ENCODE data around the gene OVCA2. TPM values are rescaled to one million over a fixed set of nuclear protein-coding genes. Genes with fewer than 3 reads are reported as not detected.

OVCA2 gene
- total RNA-seq (2021; ENCODE audit: unreplicated experiment) (27.3 TPM), Bru-seq, nascent RNA (percentile 62 among the genes with signal in this experiment), BruChase-seq, experiment 1, labeled RNA remaining after a 6-hour chase (percentile 56 among the genes with signal in this experiment), BruChase-seq, experiment 2, labeled RNA remaining after a 2-hour chase (percentile 84 among the genes with signal in this experiment)
- polyA plus RNA-seq (2012): 20.7 and 32.4 TPM in 2 replicates
- long read RNA-seq, transcript OVCA2-201 (2 exons, 1,122 nt): major isoform, 46 of 51 reads
- long read RNA-seq, partial matches to known transcripts: 0 of 51 reads
- long read RNA-seq, other reads (novel, unspliced or antisense): 5 of 51 reads

DNA sequence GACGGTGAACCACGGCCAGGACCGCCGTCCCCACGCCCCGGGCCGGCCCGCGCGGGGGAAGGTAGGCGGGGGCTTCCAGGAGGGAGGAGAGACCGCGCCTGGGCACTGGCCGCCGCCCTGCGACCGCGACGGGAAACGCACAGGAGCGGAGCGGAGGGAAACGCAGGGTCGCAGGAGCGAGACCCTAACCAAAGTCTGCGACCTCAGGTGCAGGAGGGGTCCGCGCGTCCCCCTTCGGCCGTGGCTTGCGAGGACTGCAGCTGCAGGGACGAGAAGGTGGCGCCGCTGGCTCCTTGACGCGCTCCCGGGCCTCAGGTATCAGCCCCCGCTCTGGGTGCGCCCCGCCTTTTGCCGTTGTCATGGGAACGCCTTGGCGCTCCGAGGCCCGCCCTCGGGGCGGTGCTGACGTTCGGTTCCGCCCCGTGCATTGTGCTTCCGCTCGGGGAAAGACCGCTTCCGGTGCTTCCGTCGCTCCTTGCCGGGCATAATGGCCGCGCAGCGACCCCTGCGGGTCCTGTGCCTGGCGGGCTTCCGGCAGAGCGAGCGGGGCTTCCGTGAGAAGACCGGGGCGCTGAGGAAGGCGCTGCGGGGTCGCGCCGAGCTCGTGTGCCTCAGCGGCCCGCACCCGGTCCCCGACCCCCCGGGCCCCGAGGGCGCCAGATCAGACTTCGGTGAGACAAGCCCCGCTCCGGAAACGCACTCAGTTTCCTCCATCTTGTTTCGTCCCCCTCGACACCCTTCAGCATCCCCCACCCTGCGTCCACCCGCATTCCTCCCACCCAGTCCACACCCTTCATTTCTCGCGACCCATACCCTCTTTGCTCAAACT, at the start of gene OVCA2:
OVCA2 (plus strand) TSS at position 462 of the 829 bp plus-strand sequence; CDS start at position 488, 26 bp downstream.
- Histone ChIP-seq H3K4me3 (replicated peaks in 1 of 2; ENCODE audit: low read depth in 1 of 2, low read length in 2 of 2) (peak within 1 kb of the TSS; percentile 94 to 96), H3K79me2 (ENCODE audit: insufficient read depth, low read length) (peaks cover 20% of the 10 kb centered on the region; the same call in 1 of the 2 replicates), H3K9me2 (ENCODE audit: insufficient read depth) (no peaks in the 10 kb centered on the region), H3K36me3 (ENCODE audit: control insufficient read depth in 1 of 2, insufficient read depth in 2 of 2, low read length in 2 of 2) (peaks cover 0 to 3% of the 10 kb centered on the region in 2 experiments; a peak in 1 of 4 replicates), H3K9ac (ENCODE audit: low read length) (peak within 1 kb of the TSS; percentile 91), H3K27me3 (ENCODE audit: insufficient read depth, low read length) (no peaks in the 10 kb centered on the region), H3K27ac (ENCODE audit: low read depth, low read length) (peak within 1 kb of the TSS; percentile 83), H4K20me1 (ENCODE audit: insufficient read depth) (no peaks in the 10 kb centered on the region), H3K9me3 (ENCODE audit: control insufficient read depth in 1 of 2, insufficient read depth in 1 of 2, low read depth in 1 of 2, low read length in 2 of 2) (no peaks in the 10 kb centered on the region), H3K4me1 (ENCODE audit: control insufficient read depth in 1 of 2, insufficient read depth in 2 of 2, low read length in 2 of 2) (peaks cover 17 to 36% of the 10 kb centered on the region in 2 experiments), H2AFZ (ENCODE audit: low read depth, low read length, poor library complexity, severe bottlenecking) (no peak within 1 kb of the TSS), H3K4me2 (ENCODE audit: low read length) (peak within 1 kb of the TSS; percentile 93)
- ATAC-seq: peak; percentile 86
- ChIA-PET POLR2A (interaction anchor here (0.9 kb wide), 1 partner anchor 12 kb away, joined by 4 read pairs; the partner anchor contains the start of gene DPH1), CTCF (no interaction called here), RAD21 (ENCODE audit: low non-redundant PET in 1 of 2, low total read pairs in 2 of 2, uncharacterized antibody in 2 of 2, unreplicated experiment in 2 of 2) (no interaction called here)
- peak; percentile 90 for DNase-seq (ENCODE audit: low read depth, low spot score)
- intact Hi-C loops (cut with micrococcal nuclease): loop anchor here (1.0 kb wide), 1 partner anchor 11 kb away; the partner anchor contains the start of gene DPH1
- BruUV-seq (replicated peaks): no TSS peak
- TF ChIP-seq POLR2AphosphoS5 (IDR thresholded peaks at IDR 0.05; ENCODE audit: low read depth, low read length): peak; percentile 90
- peak; percentile 79 for TF ChIP-seq SP1 (IDR thresholded peaks at IDR 0.05; ENCODE audit: low read depth)
- no peak for TF ChIP-seq JUND (IDR thresholded peaks at IDR 0.05)
- TF ChIP-seq, protein P1, sequence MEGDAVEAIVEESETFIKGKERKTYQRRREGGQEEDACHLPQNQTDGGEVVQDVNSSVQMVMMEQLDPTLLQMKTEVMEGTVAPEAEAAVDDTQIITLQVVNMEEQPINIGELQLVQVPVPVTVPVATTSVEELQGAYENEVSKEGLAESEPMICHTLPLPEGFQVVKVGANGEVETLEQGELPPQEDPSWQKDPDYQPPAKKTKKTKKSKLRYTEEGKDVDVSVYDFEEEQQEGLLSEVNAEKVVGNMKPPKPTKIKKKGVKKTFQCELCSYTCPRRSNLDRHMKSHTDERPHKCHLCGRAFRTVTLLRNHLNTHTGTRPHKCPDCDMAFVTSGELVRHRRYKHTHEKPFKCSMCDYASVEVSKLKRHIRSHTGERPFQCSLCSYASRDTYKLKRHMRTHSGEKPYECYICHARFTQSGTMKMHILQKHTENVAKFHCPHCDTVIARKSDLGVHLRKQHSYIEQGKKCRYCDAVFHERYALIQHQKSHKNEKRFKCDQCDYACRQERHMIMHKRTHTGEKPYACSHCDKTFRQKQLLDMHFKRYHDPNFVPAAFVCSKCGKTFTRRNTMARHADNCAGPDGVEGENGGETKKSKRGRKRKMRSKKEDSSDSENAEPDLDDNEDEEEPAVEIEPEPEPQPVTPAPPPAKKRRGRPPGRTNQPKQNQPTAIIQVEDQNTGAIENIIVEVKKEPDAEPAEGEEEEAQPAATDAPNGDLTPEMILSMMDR (IDR thresholded peaks at IDR 0.05 in 2 of 3, conservative IDR thresholded peaks at IDR 0.05 in 1 of 3; ENCODE audit: borderline replicate concordance in 1 of 3, insufficient read depth in 1 of 3, low read depth in 2 of 3, low read length in 2 of 3): peak; percentile 8 to 49 (median 30); a peak in 3 of 6 replicates
- TF ChIP-seq CEBPB (IDR thresholded peaks at IDR 0.05; ENCODE audit: low read depth): no peak
- TF ChIP-seq, protein P2, sequence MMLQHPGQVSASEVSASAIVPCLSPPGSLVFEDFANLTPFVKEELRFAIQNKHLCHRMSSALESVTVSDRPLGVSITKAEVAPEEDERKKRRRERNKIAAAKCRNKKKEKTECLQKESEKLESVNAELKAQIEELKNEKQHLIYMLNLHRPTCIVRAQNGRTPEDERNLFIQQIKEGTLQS (IDR thresholded peaks at IDR 0.05): no peak
- TF ChIP-seq ZFX (IDR thresholded peaks at IDR 0.05): no peak
- no peak for TF ChIP-seq TCF7L2 (IDR thresholded peaks at IDR 0.05; ENCODE audit: borderline replicate concordance, extremely low read depth, insufficient read depth, insufficient read length)
- TF ChIP-seq, protein P3, sequence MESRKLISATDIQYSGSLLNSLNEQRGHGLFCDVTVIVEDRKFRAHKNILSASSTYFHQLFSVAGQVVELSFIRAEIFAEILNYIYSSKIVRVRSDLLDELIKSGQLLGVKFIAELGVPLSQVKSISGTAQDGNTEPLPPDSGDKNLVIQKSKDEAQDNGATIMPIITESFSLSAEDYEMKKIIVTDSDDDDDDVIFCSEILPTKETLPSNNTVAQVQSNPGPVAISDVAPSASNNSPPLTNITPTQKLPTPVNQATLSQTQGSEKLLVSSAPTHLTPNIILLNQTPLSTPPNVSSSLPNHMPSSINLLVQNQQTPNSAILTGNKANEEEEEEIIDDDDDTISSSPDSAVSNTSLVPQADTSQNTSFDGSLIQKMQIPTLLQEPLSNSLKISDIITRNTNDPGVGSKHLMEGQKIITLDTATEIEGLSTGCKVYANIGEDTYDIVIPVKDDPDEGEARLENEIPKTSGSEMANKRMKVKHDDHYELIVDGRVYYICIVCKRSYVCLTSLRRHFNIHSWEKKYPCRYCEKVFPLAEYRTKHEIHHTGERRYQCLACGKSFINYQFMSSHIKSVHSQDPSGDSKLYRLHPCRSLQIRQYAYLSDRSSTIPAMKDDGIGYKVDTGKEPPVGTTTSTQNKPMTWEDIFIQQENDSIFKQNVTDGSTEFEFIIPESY (IDR thresholded peaks at IDR 0.05; ENCODE audit: extremely low read depth, insufficient replicate concordance, low read length): no peak
- TF ChIP-seq EZH2 (IDR thresholded peaks at IDR 0.05): no peak
- peak; percentile 26 for TF ChIP-seq POLR2A (IDR thresholded peaks at IDR 0.05; ENCODE audit: borderline replicate concordance, extremely low read depth, insufficient read depth, insufficient read length)
- TF ChIP-seq, protein P4, sequence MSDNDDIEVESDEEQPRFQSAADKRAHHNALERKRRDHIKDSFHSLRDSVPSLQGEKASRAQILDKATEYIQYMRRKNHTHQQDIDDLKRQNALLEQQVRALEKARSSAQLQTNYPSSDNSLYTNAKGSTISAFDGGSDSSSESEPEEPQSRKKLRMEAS (IDR thresholded peaks at IDR 0.05): peak; percentile 40; the same call in 1 of the 2 replicates
- TF ChIP-seq SRF (IDR thresholded peaks at IDR 0.05; ENCODE audit: low read depth): no peak; the same call in 1 of the 2 replicates
- TF ChIP-seq FOSL1 (IDR thresholded peaks at IDR 0.05; ENCODE audit: low read depth): no peak
- TF ChIP-seq ELF1 (IDR thresholded peaks at IDR 0.05; ENCODE audit: borderline replicate concordance, low read depth): no peak; the same call in 1 of the 2 replicates
- TF ChIP-seq EGR1 (IDR thresholded peaks at IDR 0.05; ENCODE audit: low read depth): peak; percentile 84
- TF ChIP-seq ZNF274 (IDR thresholded peaks at IDR 0.05; ENCODE audit: low read depth, low read length): no peak
- peak; percentile 56 for TF ChIP-seq RAD21 (IDR thresholded peaks at IDR 0.05; ENCODE audit: low read depth)

Measured in HCT116 (cell line).